ENCODE results near the gene PIK3R1.

The PIK3R1 gene

DNA sequence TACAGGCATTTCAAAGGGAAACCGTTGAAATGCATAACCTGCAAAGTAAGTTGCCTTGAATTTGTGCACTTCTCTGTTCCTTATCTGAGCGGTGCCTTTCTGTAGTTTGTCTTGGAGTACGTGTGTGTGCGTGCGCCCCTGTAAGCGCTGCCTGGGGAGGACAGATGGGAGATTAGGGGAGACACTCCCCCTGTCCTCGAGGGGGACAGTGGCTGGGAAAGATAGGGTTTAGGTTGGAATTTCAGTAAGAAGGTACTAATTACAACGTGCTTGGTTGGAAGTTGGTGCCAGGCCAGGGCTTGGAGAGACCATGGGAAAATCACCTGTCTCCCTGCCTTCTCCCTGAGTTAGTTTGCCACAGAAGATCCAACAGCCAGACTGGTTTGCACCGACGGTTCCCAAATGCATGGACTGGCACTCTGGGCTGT lies 73.2 kb downstream of the PIK3R1 start:
- H3K9me3 ChIP-seq: no peaks in the 10 kb centered on the region
- H3K27me3 ChIP-seq: no peaks in the 10 kb centered on the region
- H3K27ac ChIP-seq: no peak overlapping the region
- peaks cover 36% of the 10 kb centered on the region for H3K36me3 ChIP-seq
- peaks cover 14 to 27% of the 10 kb centered on the region in 2 experiments for H3K4me1 ChIP-seq (ENCODE audit: control insufficient read depth in 1 of 2, insufficient read depth in 1 of 2, low read depth in 1 of 2, low read length in 1 of 2)
- H3K4me3 ChIP-seq (ENCODE audit: low read depth in 1 of 2, low read length in 1 of 2): peak overlapping the region; percentile 37 to 54
- TF ChIP-seq CTCF (IDR thresholded peaks at IDR 0.05): no peak

- H3K27ac ChIP-seq: no peak overlapping the region
- no peaks in the 10 kb centered on the region for H3K27me3 ChIP-seq
- no peak overlapping the region for H3K4me3 ChIP-seq (ENCODE audit: low read depth in 1 of 2, low read length in 1 of 2)
- TF ChIP-seq CTCF (IDR thresholded peaks at IDR 0.05): no peak
- peaks cover 36% of the 10 kb centered on the region for H3K36me3 ChIP-seq
- H3K9me3 ChIP-seq: no peaks in the 10 kb centered on the region
- peaks cover 14 to 27% of the 10 kb centered on the region in 2 experiments for H3K4me1 ChIP-seq (ENCODE audit: control insufficient read depth in 1 of 2, insufficient read depth in 1 of 2, low read depth in 1 of 2, low read length in 1 of 2)
Measured at GRCh38 chr5:68289498-68289897, 73.9 kb downstream of the PIK3R1 start.

GRCh38 chr5:68290260-68290674 lies 74.7 kb downstream of the PIK3R1 start:
- no peak overlapping the region for H3K27ac ChIP-seq
- H3K27me3 ChIP-seq: no peaks in the 10 kb centered on the region
- TF ChIP-seq CTCF (IDR thresholded peaks at IDR 0.05): no peak
- H3K4me1 ChIP-seq (ENCODE audit: control insufficient read depth in 1 of 2, insufficient read depth in 1 of 2, low read depth in 1 of 2, low read length in 1 of 2): peaks cover 14 to 27% of the 10 kb centered on the region in 2 experiments
- H3K36me3 ChIP-seq: peaks cover 39% of the 10 kb centered on the region
- H3K4me3 ChIP-seq (ENCODE audit: low read depth in 1 of 2, low read length in 1 of 2): no peak overlapping the region
- no peaks in the 10 kb centered on the region for H3K9me3 ChIP-seq

DNA sequence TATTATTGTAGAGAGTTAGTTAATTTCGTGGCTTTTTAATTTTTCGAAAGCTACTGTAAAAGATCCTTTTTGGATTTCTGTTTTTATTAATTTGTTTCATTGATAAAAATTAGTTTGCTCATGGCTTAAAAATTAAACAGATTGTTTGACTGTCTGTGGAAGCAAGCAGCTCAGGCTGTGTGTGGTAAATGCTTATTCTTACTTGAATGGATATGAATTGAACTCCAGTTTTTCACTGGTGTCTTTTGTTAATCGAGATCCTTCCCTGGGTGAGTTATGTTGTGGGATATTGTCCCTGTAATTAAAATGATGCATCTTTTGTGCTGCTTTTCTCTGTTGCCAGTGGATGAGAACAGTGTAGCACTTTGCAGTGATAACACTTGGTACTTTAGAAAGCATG lies 75.3 kb downstream of the PIK3R1 start:
- Histone ChIP-seq H3K27ac (no peak overlapping the region), H3K4me1 (ENCODE audit: control insufficient read depth in 1 of 2, insufficient read depth in 1 of 2, low read depth in 1 of 2, low read length in 1 of 2) (peaks cover 14 to 23% of the 10 kb centered on the region in 2 experiments), H3K9me3 (no peaks in the 10 kb centered on the region), H3K36me3 (peaks cover 44% of the 10 kb centered on the region), H3K4me3 (ENCODE audit: low read depth in 1 of 2, low read length in 1 of 2) (no peak overlapping the region), H3K27me3 (no peaks in the 10 kb centered on the region)
- no peak for TF ChIP-seq CTCF (IDR thresholded peaks at IDR 0.05)

DNA sequence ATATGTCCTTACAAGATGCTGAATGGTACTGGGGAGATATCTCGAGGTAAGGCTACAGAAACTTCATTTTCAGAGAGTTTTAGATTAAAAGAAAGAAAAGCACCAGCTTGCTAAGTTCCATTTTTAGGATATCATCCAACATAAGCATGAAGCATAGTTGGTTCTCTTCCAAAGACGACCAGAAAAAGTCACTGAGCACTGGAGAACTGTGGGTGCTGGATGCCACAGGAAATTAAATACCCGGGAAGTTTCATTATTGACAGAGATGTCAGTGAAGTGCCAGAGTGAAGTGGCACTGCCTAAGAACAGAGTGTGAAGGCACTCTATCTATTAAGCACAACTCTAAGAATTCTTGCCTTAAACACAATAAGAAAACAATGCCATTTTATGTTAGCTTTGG lies 76.8 kb downstream of the PIK3R1 start:
- no peaks in the 10 kb centered on the region for H3K27me3 ChIP-seq
- H3K27ac ChIP-seq: no peak overlapping the region
- H3K4me1 ChIP-seq (ENCODE audit: control insufficient read depth in 1 of 2, insufficient read depth in 1 of 2, low read depth in 1 of 2, low read length in 1 of 2): peaks cover 14 to 18% of the 10 kb centered on the region in 2 experiments
- no peak overlapping the region for H3K4me3 ChIP-seq (ENCODE audit: low read depth in 1 of 2, low read length in 1 of 2)
- H3K36me3 ChIP-seq: peaks cover 59% of the 10 kb centered on the region
- H3K9me3 ChIP-seq: no peaks in the 10 kb centered on the region
- TF ChIP-seq CTCF (IDR thresholded peaks at IDR 0.05): no peak

GRCh38 chr5:68295772-68296171 lies 80.2 kb downstream of the PIK3R1 start:
- H3K4me3 ChIP-seq (ENCODE audit: low read depth in 1 of 2, low read length in 1 of 2): no peak overlapping the region
- no peaks in the 10 kb centered on the region for H3K9me3 ChIP-seq
- H3K27me3 ChIP-seq: no peaks in the 10 kb centered on the region
- TF ChIP-seq CTCF (IDR thresholded peaks at IDR 0.05): no peak
- H3K4me1 ChIP-seq (ENCODE audit: control insufficient read depth in 1 of 2, insufficient read depth in 1 of 2, low read depth in 1 of 2, low read length in 1 of 2): no peaks in the 10 kb centered on the region
- H3K36me3 ChIP-seq: peaks cover 87% of the 10 kb centered on the region
- H3K27ac ChIP-seq: no peak overlapping the region

All from neutrophil (primary cell).